ENCODE results near the gene AJUBA.

- TF ChIP-seq CTCF (IDR thresholded peaks at IDR 0.05; ENCODE audit: borderline replicate concordance, extremely low read depth, low read length, poor library complexity, severe bottlenecking) (no peak), EZH2 (IDR thresholded peaks at IDR 0.05; ENCODE audit: borderline replicate concordance, low read depth, low read length, severe bottlenecking) (no peak)
These were observed 39.6 kb upstream of the AJUBA start for GRCh38 chr14:23021889-23022442.
